GM12878 (cell line): ENCODE data around the gene EEF2K.

Source experiments
- CTCF ChIP-seq, 3 experiments: IDR thresholded peaks in 2 of 3; conservative IDR thresholded peaks in 1 of 3; 2 replicates each; pipeline ENCODE4 v1.5.1; 2011; ENCODE audit warnings: low read depth in 3 of 3, low read length in 3 of 3, mild to moderate bottlenecking in 3 of 3, control low read depth in 2 of 3, moderate library complexity in 2 of 3, inconsistent platforms in 1 of 3, mixed read lengths in 1 of 3; ENCODE audit not compliant: control insufficient read depth in 2 of 3, insufficient read depth in 1 of 3; ENCODE audit errors: extremely low read depth in 1 of 3
- HDAC2 ChIP-seq: fragments of 200-600 bp; sonication (generic); IDR thresholded peaks from 2 replicates; pipeline ENCODE4 v1.6.1; 2017
- MAX ChIP-seq: IDR thresholded peaks from 2 replicates; pipeline ENCODE4 v1.6.1; 2012; ENCODE audit warnings: low read depth, low read length, improper control_type of control experiment
- MYC ChIP-seq: IDR thresholded peaks from 2 replicates; pipeline ENCODE4 v1.6.1; 2011; ENCODE audit warnings: mild to moderate bottlenecking, low read length, moderate library complexity, inconsistent platforms; ENCODE audit not compliant: insufficient read depth, insufficient replicate concordance, insufficient read length, severe bottlenecking
- NR2F1 ChIP-seq: fragments of 450-650 bp; conservative IDR thresholded peaks from 2 replicates; pipeline ENCODE4 v1.6.1; 2017; ENCODE audit warnings: mild to moderate bottlenecking
- POLR2AphosphoS5 ChIP-seq: IDR thresholded peaks from 2 replicates; pipeline ENCODE4 v1.6.1; 2011; ENCODE audit warnings: mild to moderate bottlenecking, low read length, inconsistent platforms
- RAD21 ChIP-seq: IDR thresholded peaks from 2 replicates; pipeline ENCODE4 v1.6.1; 2011; ENCODE audit warnings: mild to moderate bottlenecking, low read depth, low read length, moderate library complexity; ENCODE audit not compliant: insufficient read depth
- TF ChIP-seq, protein P1 (sequence below): IDR thresholded peaks from 2 replicates; pipeline ENCODE4 v1.6.1; 2012; ENCODE audit warnings: low read depth, low read length, improper control_type of control experiment
- TF ChIP-seq, protein P2 (sequence below): fragments of 450-650 bp; IDR thresholded peaks from 2 replicates; pipeline ENCODE4 v1.6.1; 2017; ENCODE audit warnings: mild to moderate bottlenecking

GRCh38 chr16:22214402-22214801, 8.3 kb downstream of the EEF2K start:
- TF ChIP-seq NR2F1 (no peak), RAD21 (no peak), MAX (no peak), CTCF (IDR thresholded peaks at IDR 0.05 in 2 of 3, conservative IDR thresholded peaks at IDR 0.05 in 1 of 3; ENCODE audit: control insufficient read depth in 2 of 3, extremely low read depth in 1 of 3, insufficient read depth in 1 of 3, low read depth in 3 of 3, low read length in 3 of 3) (no peak), MYC (no peak), POLR2AphosphoS5 (no peak), HDAC2 (no peak)
- TF ChIP-seq, protein P1, sequence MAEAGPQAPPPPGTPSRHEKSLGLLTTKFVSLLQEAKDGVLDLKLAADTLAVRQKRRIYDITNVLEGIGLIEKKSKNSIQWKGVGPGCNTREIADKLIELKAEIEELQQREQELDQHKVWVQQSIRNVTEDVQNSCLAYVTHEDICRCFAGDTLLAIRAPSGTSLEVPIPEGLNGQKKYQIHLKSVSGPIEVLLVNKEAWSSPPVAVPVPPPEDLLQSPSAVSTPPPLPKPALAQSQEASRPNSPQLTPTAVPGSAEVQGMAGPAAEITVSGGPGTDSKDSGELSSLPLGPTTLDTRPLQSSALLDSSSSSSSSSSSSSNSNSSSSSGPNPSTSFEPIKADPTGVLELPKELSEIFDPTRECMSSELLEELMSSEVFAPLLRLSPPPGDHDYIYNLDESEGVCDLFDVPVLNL, result no peak
- TF ChIP-seq, protein P2, sequence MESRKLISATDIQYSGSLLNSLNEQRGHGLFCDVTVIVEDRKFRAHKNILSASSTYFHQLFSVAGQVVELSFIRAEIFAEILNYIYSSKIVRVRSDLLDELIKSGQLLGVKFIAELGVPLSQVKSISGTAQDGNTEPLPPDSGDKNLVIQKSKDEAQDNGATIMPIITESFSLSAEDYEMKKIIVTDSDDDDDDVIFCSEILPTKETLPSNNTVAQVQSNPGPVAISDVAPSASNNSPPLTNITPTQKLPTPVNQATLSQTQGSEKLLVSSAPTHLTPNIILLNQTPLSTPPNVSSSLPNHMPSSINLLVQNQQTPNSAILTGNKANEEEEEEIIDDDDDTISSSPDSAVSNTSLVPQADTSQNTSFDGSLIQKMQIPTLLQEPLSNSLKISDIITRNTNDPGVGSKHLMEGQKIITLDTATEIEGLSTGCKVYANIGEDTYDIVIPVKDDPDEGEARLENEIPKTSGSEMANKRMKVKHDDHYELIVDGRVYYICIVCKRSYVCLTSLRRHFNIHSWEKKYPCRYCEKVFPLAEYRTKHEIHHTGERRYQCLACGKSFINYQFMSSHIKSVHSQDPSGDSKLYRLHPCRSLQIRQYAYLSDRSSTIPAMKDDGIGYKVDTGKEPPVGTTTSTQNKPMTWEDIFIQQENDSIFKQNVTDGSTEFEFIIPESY, result no peak
